Endothelial cell of umbilical vein (primary cell): ENCODE results near the gene DSCAML1.

ENCODE experiments used
- CTCF ChIP-seq, 2 donors: IDR thresholded peaks; 1 replicate in 1 of 2; 2 replicates in 1 of 2; pipeline ENCODE4 v1.5.1; 2011; ENCODE audit warnings: low read length in 2 of 2, mild to moderate bottlenecking in 2 of 2, moderate library complexity in 2 of 2, control low read depth in 1 of 2, inconsistent platforms in 1 of 2, low read depth in 1 of 2; ENCODE audit not compliant: insufficient read depth in 1 of 2; ENCODE audit errors: extremely low read depth in 1 of 2
- EZH2 ChIP-seq: IDR thresholded peaks from 2 replicates; pipeline ENCODE4 v1.6.1; 2012; ENCODE audit warnings: borderline replicate concordance, low read depth, mild to moderate bottlenecking, moderate library complexity, low read length, inconsistent platforms; ENCODE audit not compliant: severe bottlenecking
- FOS ChIP-seq: IDR thresholded peaks from 2 replicates; pipeline ENCODE4 v1.6.1; 2011; ENCODE audit warnings: mild to moderate bottlenecking, low read length, moderate library complexity, borderline replicate concordance; ENCODE audit not compliant: insufficient read depth
- JUN ChIP-seq: IDR thresholded peaks from 2 replicates; pipeline ENCODE4 v1.6.1; 2011; ENCODE audit warnings: borderline replicate concordance, low read depth; ENCODE audit not compliant: insufficient read length, insufficient read depth
- MAX ChIP-seq: IDR thresholded peaks from 2 replicates; pipeline ENCODE4 v1.6.1; 2011; ENCODE audit not compliant: insufficient read depth, insufficient read length
- MYC ChIP-seq: IDR thresholded peaks from one replicate; pipeline ENCODE4 v1.6.1; 2011; ENCODE audit warnings: mild to moderate bottlenecking, low read depth, low read length
- POLR2A ChIP-seq: IDR thresholded peaks from 2 replicates; pipeline ENCODE4 v1.6.1; 2012; ENCODE audit warnings: low read depth, mild to moderate bottlenecking, control low read depth, low read length
- POLR2AphosphoS5 ChIP-seq: IDR thresholded peaks from 2 replicates; pipeline ENCODE4 v1.6.1; 2012; ENCODE audit warnings: low read depth, mild to moderate bottlenecking, control low read depth, low read length, moderate library complexity; ENCODE audit not compliant: insufficient read depth

- TF ChIP-seq CTCF (IDR thresholded peaks at IDR 0.05; ENCODE audit: extremely low read depth in 1 of 2, insufficient read depth in 1 of 2, low read depth in 1 of 2, low read length in 2 of 2) (no peak), FOS (no peak), JUN (no peak), POLR2AphosphoS5 (no peak), EZH2 (no peak), MAX (no peak), POLR2A (no peak), MYC (no peak)
Observed at GRCh38 chr11:117481885-117482284, 315.1 kb downstream of the DSCAML1 start.
